GM12892 (cell line): ENCODE data around the gene TUBB.

ENCODE experiments used
- POLR2A ChIP-seq: IDR thresholded peaks from 2 replicates; pipeline ENCODE4 v1.6.1; 2011; ENCODE audit warnings: low read depth, low read length, control low read depth
- POLR2AphosphoS5 ChIP-seq: IDR thresholded peaks from 2 replicates; pipeline ENCODE4 v1.6.1; 2011; ENCODE audit warnings: low read depth, low read length, control low read depth
- TAF1 ChIP-seq: IDR thresholded peaks from 2 replicates; pipeline ENCODE4 v1.6.1; 2011; ENCODE audit warnings: low read depth, mild to moderate bottlenecking, control low read depth, low read length, borderline replicate concordance

- no peak for TF ChIP-seq POLR2AphosphoS5
- TF ChIP-seq TAF1: no peak
- no peak for TF ChIP-seq POLR2A
Observed at GRCh38 chr6:30766461-30767157, 46.5 kb downstream of the TUBB start.
